Mesendoderm (in vitro differentiated cells): ENCODE data around the gene FILIP1.

Source experiments
- DNase-seq: peaks from one replicate; pipeline ENCODE4 v3.0.0; 2013
- H2AK5ac ChIP-seq: 2 replicates; pipeline ENCODE4 v1.6.1; 2013; ENCODE audit warnings: low read length, inconsistent platforms
- H2BK120ac ChIP-seq: 2 replicates; pipeline ENCODE4 v1.6.1; 2013; ENCODE audit warnings: low read depth, mild to moderate bottlenecking, low read length, moderate library complexity, mixed read lengths
- H2BK15ac ChIP-seq: replicated peaks from 2 replicates; pipeline ENCODE4 v1.6.1; 2013; ENCODE audit warnings: low read depth, mild to moderate bottlenecking, moderate library complexity
- H2BK5ac ChIP-seq: 2 replicates; pipeline ENCODE4 v1.6.1; 2013; ENCODE audit warnings: low read length, inconsistent platforms
- H3K18ac ChIP-seq: 2 replicates; pipeline ENCODE4 v1.6.1; 2013; ENCODE audit warnings: mild to moderate bottlenecking, low read length, mixed read lengths
- H3K23ac ChIP-seq: one replicate; pipeline ENCODE4 v1.6.1; 2013; ENCODE audit warnings: low read length
- H3K27ac ChIP-seq: 2 replicates; pipeline ENCODE4 v1.5.1; 2013; ENCODE audit warnings: low read depth, mild to moderate bottlenecking, inconsistent platforms, low read length, moderate library complexity
- H3K27me3 ChIP-seq: 2 replicates; pipeline ENCODE4 v1.6.1; 2013; ENCODE audit warnings: low read length, control low read depth, mild to moderate bottlenecking, inconsistent platforms; ENCODE audit not compliant: insufficient read depth, poor library complexity
- H3K36me3 ChIP-seq: 2 replicates; pipeline ENCODE4 v1.6.1; 2013; ENCODE audit warnings: low read length, inconsistent platforms; ENCODE audit not compliant: control insufficient read depth, insufficient read depth
- H3K4ac ChIP-seq: one replicate; pipeline ENCODE4 v1.6.1; 2013; ENCODE audit warnings: low read depth, mild to moderate bottlenecking, low read length, moderate library complexity
- H3K4me1 ChIP-seq: 2 replicates; pipeline ENCODE4 v1.6.1; 2013; ENCODE audit warnings: low read depth, low read length, inconsistent platforms; ENCODE audit not compliant: control insufficient read depth
- H3K4me2 ChIP-seq: 2 replicates; pipeline ENCODE4 v1.6.1; 2013; ENCODE audit warnings: low read length
- H3K4me3 ChIP-seq: 2 replicates; pipeline ENCODE4 v1.5.1; 2013; ENCODE audit warnings: mild to moderate bottlenecking, low read length
- H3K56ac ChIP-seq: one replicate; pipeline ENCODE4 v1.6.1; 2013; ENCODE audit warnings: low read length
- H3K79me1 ChIP-seq: 2 replicates; pipeline ENCODE4 v1.6.1; 2013; ENCODE audit warnings: low read length, inconsistent platforms
- H3K79me2 ChIP-seq: 2 replicates; pipeline ENCODE4 v1.6.1; 2013; ENCODE audit warnings: mild to moderate bottlenecking, low read length; ENCODE audit not compliant: control insufficient read depth, insufficient read depth
- H3K9ac ChIP-seq: 2 replicates; pipeline ENCODE4 v1.6.1; 2013; ENCODE audit warnings: low read length, inconsistent platforms
- H4K5ac ChIP-seq: one replicate; pipeline ENCODE4 v1.6.1; 2013; ENCODE audit warnings: low read length
- H4K8ac ChIP-seq: one replicate; pipeline ENCODE4 v1.6.1; 2013; ENCODE audit warnings: low read depth, mild to moderate bottlenecking, control low read depth, low read length, moderate library complexity
- WGBS: extraction: QIAGEN DNeasy Blood & Tissue Kit; methylation state at CpG from one replicate; pipeline ENCODE4 v1.1.7; 2013; ENCODE audit warnings: low lambda C conversion rate, missing lambda C conversion rate; ENCODE audit not compliant: insufficient coverage; ENCODE audit errors: extremely low coverage; 5-methylcytosine and 5-hydroxymethylcytosine counted together

The FILIP1 gene

DNA sequence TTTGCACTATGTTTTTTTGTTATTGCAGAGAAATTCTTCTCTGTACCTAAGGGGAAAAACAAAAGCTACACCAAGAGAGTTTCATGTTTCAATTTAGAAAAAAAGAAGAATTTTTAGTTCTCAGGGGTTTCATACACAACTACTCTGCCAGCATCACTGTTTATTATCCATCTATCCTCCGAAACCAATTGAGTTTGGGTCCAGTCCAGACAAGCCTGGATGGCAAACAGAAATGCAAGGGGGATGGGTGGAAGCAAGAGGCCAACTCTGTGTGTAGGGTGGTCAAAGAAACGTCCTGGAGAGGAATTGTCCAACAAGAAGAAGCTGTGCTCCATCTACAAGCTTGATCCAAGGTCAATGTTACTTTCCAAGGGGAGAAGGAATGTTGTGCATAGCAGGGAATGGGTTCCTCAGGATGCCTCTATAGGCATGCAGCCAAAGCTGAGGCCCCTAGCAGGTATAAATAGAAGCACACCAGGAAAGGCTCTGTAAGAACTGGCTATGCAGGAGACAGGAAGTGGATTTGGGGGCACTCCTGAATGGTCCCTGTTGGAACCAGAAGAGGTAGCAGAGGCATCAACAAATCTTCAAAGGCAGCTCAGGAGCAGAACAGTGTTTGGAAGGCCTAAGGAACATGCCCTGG, 64.4 kb downstream of the FILIP1 start:
- H3K4ac ChIP-seq: no peak overlapping the region
- no peaks in the 10 kb centered on the region for H3K4me1 ChIP-seq
- H4K5ac ChIP-seq: no peak overlapping the region
- no peak overlapping the region for H4K8ac ChIP-seq
- no peak overlapping the region for H3K56ac ChIP-seq
- H3K18ac ChIP-seq: no peak overlapping the region
- H3K27ac ChIP-seq: no peak overlapping the region
- no peaks in the 10 kb centered on the region for H3K36me3 ChIP-seq
- no CpG with 5 or more reads among the region's 2 CpGs for WGBS
- no peak overlapping the region for H2BK120ac ChIP-seq
- no peak overlapping the region for H2BK15ac ChIP-seq
- no peaks in the 10 kb centered on the region for H3K27me3 ChIP-seq
- H3K9ac ChIP-seq: no peak overlapping the region
- no peak overlapping the region for H3K23ac ChIP-seq
- no peak overlapping the region for H3K4me2 ChIP-seq
- H3K79me1 ChIP-seq: no peaks in the 10 kb centered on the region
- H3K4me3 ChIP-seq: no peak overlapping the region
- no peak overlapping the region for H2AK5ac ChIP-seq
- no peak overlapping the region for H2BK5ac ChIP-seq
- DNase-seq: no peak
- no peaks in the 10 kb centered on the region for H3K79me2 ChIP-seq

GRCh38 chr6:75428204-75428603, 65.4 kb downstream of the FILIP1 start:
- H3K56ac ChIP-seq: no peak overlapping the region
- H3K36me3 ChIP-seq: no peaks in the 10 kb centered on the region
- H3K4me2 ChIP-seq: no peak overlapping the region
- no peaks in the 10 kb centered on the region for H3K4me1 ChIP-seq
- no peak for DNase-seq
- no peak overlapping the region for H3K23ac ChIP-seq
- no peak overlapping the region for H3K27ac ChIP-seq
- no peaks in the 10 kb centered on the region for H3K79me1 ChIP-seq
- no peak overlapping the region for H2AK5ac ChIP-seq
- no peak overlapping the region for H3K9ac ChIP-seq
- no peak overlapping the region for H4K8ac ChIP-seq
- H3K4me3 ChIP-seq: no peak overlapping the region
- no peak overlapping the region for H2BK5ac ChIP-seq
- H3K27me3 ChIP-seq: no peaks in the 10 kb centered on the region
- no peak overlapping the region for H2BK15ac ChIP-seq
- H3K4ac ChIP-seq: no peak overlapping the region
- no peak overlapping the region for H2BK120ac ChIP-seq
- no peaks in the 10 kb centered on the region for H3K79me2 ChIP-seq
- no peak overlapping the region for H3K18ac ChIP-seq
- no CpG with 5 or more reads among the region's 1 CpG for WGBS
- H4K5ac ChIP-seq: no peak overlapping the region

DNA sequence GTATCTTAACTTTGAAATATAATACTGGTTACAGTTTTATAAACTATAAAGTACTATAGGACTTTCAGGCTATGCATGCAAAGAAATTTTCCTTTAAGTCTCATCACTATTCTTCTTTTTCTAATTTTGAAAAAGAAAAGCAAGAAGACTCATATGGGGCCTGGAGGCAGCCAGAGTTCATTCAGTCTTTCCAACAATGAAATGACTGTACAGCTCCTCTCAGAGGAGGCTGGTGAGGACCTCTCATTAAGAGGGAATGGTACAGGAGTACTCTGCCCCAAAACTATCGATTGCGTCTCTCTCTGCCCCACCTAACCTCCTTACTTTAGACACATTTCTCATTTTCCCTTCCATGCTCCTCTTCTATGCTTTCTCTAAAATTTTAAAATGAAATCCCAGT, 66.3 kb downstream of the FILIP1 start:
- Histone ChIP-seq H3K27me3 (no peaks in the 10 kb centered on the region), H3K4me2 (no peak overlapping the region), H3K79me1 (no peaks in the 10 kb centered on the region), H3K56ac (no peak overlapping the region), H2BK120ac (no peak overlapping the region), H3K18ac (no peak overlapping the region), H3K9ac (no peak overlapping the region), H4K8ac (no peak overlapping the region), H3K79me2 (no peaks in the 10 kb centered on the region), H2BK15ac (no peak overlapping the region), H3K4me1 (no peaks in the 10 kb centered on the region), H4K5ac (no peak overlapping the region), H2BK5ac (no peak overlapping the region), H3K4ac (no peak overlapping the region), H3K27ac (no peak overlapping the region), H3K36me3 (no peaks in the 10 kb centered on the region), H2AK5ac (no peak overlapping the region), H3K4me3 (no peak overlapping the region), H3K23ac (no peak overlapping the region)
- no CpG with 5 or more reads among the region's 2 CpGs for WGBS
- DNase-seq: no peak

- Histone ChIP-seq H3K79me2 (no peaks in the 10 kb centered on the region), H2BK15ac (no peak overlapping the region), H3K27ac (no peak overlapping the region), H3K4me2 (no peak overlapping the region), H3K9ac (no peak overlapping the region), H3K36me3 (no peaks in the 10 kb centered on the region), H2BK5ac (no peak overlapping the region), H4K5ac (no peak overlapping the region), H3K18ac (no peak overlapping the region), H3K4ac (no peak overlapping the region), H3K56ac (no peak overlapping the region), H3K79me1 (no peaks in the 10 kb centered on the region), H3K4me1 (no peaks in the 10 kb centered on the region), H3K4me3 (no peak overlapping the region), H3K23ac (no peak overlapping the region), H3K27me3 (no peaks in the 10 kb centered on the region), H4K8ac (no peak overlapping the region), H2AK5ac (no peak overlapping the region), H2BK120ac (no peak overlapping the region)
- DNase-seq: no peak
- WGBS: no CpG with 5 or more reads among the region's 4 CpGs
These were observed 68.7 kb downstream of the FILIP1 start for GRCh38 chr6:75424618-75425548.

- no CpG with 5 or more reads among the region's 8 CpGs for WGBS
- no peak overlapping the region for H3K4me2 ChIP-seq
These were observed 70.2 kb downstream of the FILIP1 start for GRCh38 chr6:75423386-75423785.

More at GRCh38 chr6:75423386-75423785, 70.2 kb downstream of the FILIP1 start:
- H2BK120ac ChIP-seq: no peak overlapping the region
- no peaks in the 10 kb centered on the region for H3K79me2 ChIP-seq
- no peak overlapping the region for H3K18ac ChIP-seq
- no peak overlapping the region for H3K56ac ChIP-seq
- H3K36me3 ChIP-seq: no peaks in the 10 kb centered on the region
- DNase-seq: no peak
- H3K27ac ChIP-seq: no peak overlapping the region
- H4K5ac ChIP-seq: no peak overlapping the region
- H3K79me1 ChIP-seq: no peaks in the 10 kb centered on the region
- H3K4me1 ChIP-seq: no peaks in the 10 kb centered on the region
- H3K23ac ChIP-seq: no peak overlapping the region
- no peak overlapping the region for H3K9ac ChIP-seq
- H4K8ac ChIP-seq: no peak overlapping the region
- H2BK15ac ChIP-seq: no peak overlapping the region
- H3K4me3 ChIP-seq: no peak overlapping the region
- H3K4ac ChIP-seq: no peak overlapping the region
- H2BK5ac ChIP-seq: no peak overlapping the region
- no peaks in the 10 kb centered on the region for H3K27me3 ChIP-seq
- H2AK5ac ChIP-seq: no peak overlapping the region
